K562 (cell line): ENCODE measurements around the gene MATR3. TPM values are rescaled to one million over a fixed set of nuclear protein-coding genes. Genes with fewer than 3 reads are reported as not detected.

Experiments used
- ADNP ChIP-seq: fragments of 200-800 bp; sonication (Bioruptor generic); IDR thresholded peaks from 2 replicates; pipeline ENCODE4 v1.6.1; 2016; ENCODE audit warnings: missing genetic modification characterization, missing compliant biosample characterization
- ARID2 ChIP-seq: fragments of 450-650 bp; IDR thresholded peaks from 2 replicates; pipeline ENCODE4 v1.6.1; 2017; ENCODE audit warnings: antibody characterized with exemption, mild to moderate bottlenecking
- CBFA2T2 ChIP-seq: fragments of 450-650 bp; conservative IDR thresholded peaks from 2 replicates; pipeline ENCODE4 v1.6.1; 2017; ENCODE audit warnings: mild to moderate bottlenecking
- CC2D1A ChIP-seq: fragments of 450-650 bp; IDR thresholded peaks from 2 replicates; pipeline ENCODE4 v1.6.1; 2017; ENCODE audit warnings: mild to moderate bottlenecking
- CREB3L1 ChIP-seq: fragments of 450-650 bp; IDR thresholded peaks from 2 replicates; pipeline ENCODE4 v1.6.1; 2014; ENCODE audit warnings: low read depth, mild to moderate bottlenecking, moderate library complexity, borderline replicate concordance
- CREM ChIP-seq: IDR thresholded peaks from 2 replicates; pipeline ENCODE4 v1.6.1; 2014; ENCODE audit warnings: antibody characterized with exemption, low read depth
- CTCF ChIP-seq, 3 experiments: IDR thresholded peaks in 2 of 3; conservative IDR thresholded peaks in 1 of 3; 2 replicates each; pipeline ENCODE4 v1.5.1; 2011 to 2012; ENCODE audit warnings: low read length in 3 of 3, mild to moderate bottlenecking in 3 of 3, control low read depth in 2 of 3, improper control_type of control experiment in 1 of 3, inconsistent platforms in 1 of 3, low read depth in 1 of 3, mixed read lengths in 1 of 3, moderate library complexity in 1 of 3; ENCODE audit not compliant: insufficient read depth in 2 of 3
- DLX4 ChIP-seq: fragments of 250-450 bp; sonication (Bioruptor Pico); IDR thresholded peaks from 2 replicates; pipeline ENCODE4 v1.6.1; 2021; ENCODE audit warnings: mild to moderate bottlenecking
- ELF4 ChIP-seq: fragments of 450-650 bp; formaldehyde crosslinking; IDR thresholded peaks from 2 replicates; pipeline ENCODE4 v1.4.0; 2022; ENCODE audit warnings: missing genetic modification characterization
- MAZ ChIP-seq, 2 experiments: fragments of 450-650 bp in 1 of 2; sonication (generic) in 1 of 2; formaldehyde crosslinking; IDR thresholded peaks in 1 of 2; conservative IDR thresholded peaks in 1 of 2; 2 replicates each; pipeline versions ENCODE4 v1.4.0 to v1.5.0; 2020; ENCODE audit warnings: mild to moderate bottlenecking in 1 of 2, missing genetic modification reagents in 1 of 2
- NELFE ChIP-seq: IDR thresholded peaks from 2 replicates; pipeline ENCODE4 v1.6.1; 2011; ENCODE audit warnings: mild to moderate bottlenecking; ENCODE audit not compliant: insufficient read depth, insufficient read length
- RAD21 ChIP-seq, 2 experiments: fragments of 250-450 bp in 1 of 2; fragments of 450-650 bp in 1 of 2; sonication (Bioruptor Pico) in 1 of 2; formaldehyde crosslinking in 1 of 2; IDR thresholded peaks in 1 of 2; conservative IDR thresholded peaks in 1 of 2; 2 replicates each; pipeline versions ENCODE4 v1.4.0 to v1.8.0; 2020 to 2022; ENCODE audit warnings: mild to moderate bottlenecking in 2 of 2, moderate library complexity in 1 of 2
- RBM22 ChIP-seq: fragments of 200-400 bp; formaldehyde crosslinking; IDR thresholded peaks from 2 replicates; pipeline ENCODE4 v1.6.1; 2018; ENCODE audit warnings: low read length, low read depth; ENCODE audit not compliant: poor library complexity, severe bottlenecking
- SUPT5H ChIP-seq: fragments of 450-650 bp; IDR thresholded peaks from 2 replicates; pipeline ENCODE4 v1.6.1; 2016
- TCFL5 ChIP-seq: fragments of 250-450 bp; sonication (Bioruptor Pico); conservative IDR thresholded peaks from 2 replicates; pipeline ENCODE4 v1.6.1; 2021; ENCODE audit warnings: mild to moderate bottlenecking, moderate library complexity, matching md5 sums
- TOE1 ChIP-seq, 2 experiments: fragments of 450-650 bp in 1 of 2; sonication (generic) in 1 of 2; formaldehyde crosslinking in 1 of 2; IDR thresholded peaks; 2 replicates each; pipeline versions ENCODE4 v1.7.1 to v1.8.0; 2016 to 2022; ENCODE audit warnings: borderline replicate concordance in 2 of 2, mild to moderate bottlenecking in 2 of 2, antibody characterized with exemption in 1 of 2, inconsistent platforms in 1 of 2, low read depth in 1 of 2, missing genetic modification reagents in 1 of 2, moderate library complexity in 1 of 2
- ZBTB5 ChIP-seq: fragments of 450-650 bp; IDR thresholded peaks from 2 replicates; pipeline ENCODE4 v1.6.1; 2017; ENCODE audit warnings: antibody characterized with exemption
- ZHX1 ChIP-seq: fragments of 150-350 bp; conservative IDR thresholded peaks from 2 replicates; pipeline ENCODE4 v1.6.1; 2014; ENCODE audit warnings: low read length
- polyA plus RNA-seq, 8 experiments: library from polyadenylated mRNA; depleted of rRNA in 4 of 8; stranded (reverse) in 5 of 8; unstranded in 3 of 8; fragments of >200 nt; fragmentation: Nextera tagmentation in 2 of 8; fragmentation: Illumina TruSeq in 1 of 8; extraction: Ambion mirVana in 2 of 8; extraction: Trizol in 1 of 8; gene quantifications; 2 replicates each; pipeline versions ENCODE4 v1.2.1 to v1.2.3, GENCODE V29; 2011 to 2014; ENCODE audit warnings: inconsistent platforms in 1 of 8, missing spikeins in 1 of 8
- total RNA-seq, 7 experiments: library from RNA; depleted of rRNA in 6 of 7; stranded (reverse); fragments of >200 nt in 6 of 7; fragmentation: Illumina TruSeq in 2 of 7; extraction: Trizol in 2 of 7; gene quantifications; 2 replicates each; pipeline versions ENCODE4 v1.2.1 to v1.2.3, GENCODE V29; 2011 to 2021; ENCODE audit warnings: low replicate concordance in 1 of 7

Gene MATR3
- total and polyA plus RNA-seq, 9 of the 15 experiments (the other 6 are each of a cell fraction or from before 2014, with no cell fraction given) = 150 to 425 (median 263) TPM

GRCh38 chr5:139273572-139274289 lies 19.8 kb upstream of the MATR3 start (continued):
- TF ChIP-seq ZHX1 (no peak), ARID2 (no peak), RBM22 (no peak), CTCF (IDR thresholded peaks at IDR 0.05 in 2 of 3, conservative IDR thresholded peaks at IDR 0.05 in 1 of 3; ENCODE audit: insufficient read depth in 2 of 3, low read depth in 1 of 3, low read length in 3 of 3) (peak; percentile 6 to 30 (median 13); a peak in 2 of 6 replicates), RAD21 (CRISPR knock-in tag; conservative IDR thresholded peaks at IDR 0.05 in 1 of 2, IDR thresholded peaks at IDR 0.05 in 1 of 2) (no peak), CREM (peak; percentile 78), DLX4 (no peak), ELF4 (no peak), CBFA2T2 (no peak; the same call in 1 of the 2 replicates), MAZ (CRISPR knock-in tag; conservative IDR thresholded peaks at IDR 0.05 in 1 of 2, IDR thresholded peaks at IDR 0.05 in 1 of 2) (peak in 1 of 2 experiments; percentile 94; a peak in 2 of 4 replicates), TOE1 (IDR thresholded peaks at IDR 0.05; ENCODE audit: borderline replicate concordance) (no peak; the same call in 1 of the 2 replicates), TOE1 (CRISPR knock-in tag; IDR thresholded peaks at IDR 0.05; ENCODE audit: borderline replicate concordance, low read depth) (no peak), CREB3L1 (no peak), TCFL5 (no peak), CC2D1A (no peak; the same call in 1 of the 2 replicates), SUPT5H (peak; percentile 93), ZBTB5 (0 out of 2 replicates have a peak, but pooled peaks have one; percentile 42), NELFE (no peak), ADNP (no peak)
